Activated T-helper 1 cell treated with anti-CD3 and anti-CD28 coated beads, Interleukin-12 subunit alpha, Interleukin-12 subunit beta, Interleukin-2, Interleukin-4 antibody, amounts not matched to agents 30 ng/mL and 10 ng/mL and 1 ng/mL, durations not matched to agents 14 hours and 24 hours and 36 hours (primary cell): ENCODE results near the gene CREB5. TPM values are rescaled to one million over a fixed set of nuclear protein-coding genes. Genes with fewer than 3 reads are reported as not detected.

Source experiments
- DNase-seq: peaks from one replicate; pipeline ENCODE4 v3.0.0; 2021; ENCODE audit warnings: low spot score
- H3K27ac Mint-ChIP-seq: one replicate; pipeline ENCODE4 v1.8.0; 2021; ENCODE audit warnings: mild to moderate bottlenecking, mixed read lengths
- H3K27me3 Mint-ChIP-seq: one replicate; pipeline ENCODE4 v1.8.0; 2022; ENCODE audit warnings: mild to moderate bottlenecking, moderate library complexity, mixed read lengths; ENCODE audit not compliant: insufficient read depth
- H3K36me3 Mint-ChIP-seq: one replicate; pipeline ENCODE4 v1.8.0; 2021; ENCODE audit warnings: low read depth, mixed read lengths
- H3K4me1 Mint-ChIP-seq: one replicate; pipeline ENCODE4 v1.8.0; 2021; ENCODE audit warnings: low read depth, mixed read lengths
- H3K4me3 Mint-ChIP-seq: one replicate; pipeline ENCODE4 v1.8.0; 2021; ENCODE audit warnings: mild to moderate bottlenecking, moderate library complexity, mixed read lengths
- H3K9me3 Mint-ChIP-seq: one replicate; pipeline ENCODE4 v1.8.0; 2021; ENCODE audit warnings: mixed read lengths
- intact Hi-C: fragments of 100-400 bp; cut with micrococcal nuclease; formaldehyde crosslinking; loops from one replicate; pipeline ENCODE4 v1.15.1; 2024
- total RNA-seq: library from RNA; stranded (reverse); gene quantifications from 2 replicates; pipeline ENCODE4 v1.2.3, GENCODE V29; 2022

CREB5 gene
- total RNA-seq, 1 donor from 2014 or later: not detected

GRCh38 chr7:28520074-28521015, 108.0 kb downstream of the CREB5 start:
- no peaks in the 10 kb centered on the region for H3K4me1 Mint-ChIP-seq
- no peak overlapping the region for H3K4me3 Mint-ChIP-seq
- H3K36me3 Mint-ChIP-seq: no peaks in the 10 kb centered on the region
- peaks cover 2% of the 10 kb centered on the region for H3K27me3 Mint-ChIP-seq
- intact Hi-C loops: no loop called here
- no peak overlapping the region for H3K27ac Mint-ChIP-seq
- no peak for DNase-seq
- H3K9me3 Mint-ChIP-seq: no peaks in the 10 kb centered on the region

- H3K4me1 Mint-ChIP-seq: no peaks in the 10 kb centered on the region
- intact Hi-C loops: no loop called here
- H3K27me3 Mint-ChIP-seq: no peaks in the 10 kb centered on the region
- no peak for DNase-seq
- no peak overlapping the region for H3K4me3 Mint-ChIP-seq
- no peaks in the 10 kb centered on the region for H3K9me3 Mint-ChIP-seq
- no peaks in the 10 kb centered on the region for H3K36me3 Mint-ChIP-seq
- H3K27ac Mint-ChIP-seq: no peak overlapping the region
These were observed 112.7 kb downstream of the CREB5 start for GRCh38 chr7:28524978-28525377.

GRCh38 chr7:28528899-28529298, 116.6 kb downstream of the CREB5 start:
- intact Hi-C loops: no loop called here
- no peaks in the 10 kb centered on the region for H3K27me3 Mint-ChIP-seq
- H3K9me3 Mint-ChIP-seq: no peaks in the 10 kb centered on the region
- DNase-seq: no peak
- H3K36me3 Mint-ChIP-seq: no peaks in the 10 kb centered on the region
- no peak overlapping the region for H3K4me3 Mint-ChIP-seq
- no peak overlapping the region for H3K27ac Mint-ChIP-seq
- H3K4me1 Mint-ChIP-seq: no peaks in the 10 kb centered on the region

- H3K9me3 Mint-ChIP-seq: no peaks in the 10 kb centered on the region
- H3K27ac Mint-ChIP-seq: no peak overlapping the region
- DNase-seq: no peak
- no peaks in the 10 kb centered on the region for H3K27me3 Mint-ChIP-seq
- no peaks in the 10 kb centered on the region for H3K36me3 Mint-ChIP-seq
- H3K4me3 Mint-ChIP-seq: no peak overlapping the region
- no peaks in the 10 kb centered on the region for H3K4me1 Mint-ChIP-seq
- intact Hi-C loops: no loop called here
These were observed 117.4 kb downstream of the CREB5 start for GRCh38 chr7:28529755-28530154.

GRCh38 chr7:28530175-28530802, 118.0 kb downstream of the CREB5 start:
- no peak for DNase-seq
- Mint-ChIP-seq H3K36me3 (no peaks in the 10 kb centered on the region), H3K27me3 (no peaks in the 10 kb centered on the region), H3K4me3 (no peak overlapping the region), H3K27ac (no peak overlapping the region), H3K4me1 (no peaks in the 10 kb centered on the region), H3K9me3 (no peaks in the 10 kb centered on the region)
- intact Hi-C loops: no loop called here

- H3K9me3 Mint-ChIP-seq: no peaks in the 10 kb centered on the region
- no peak overlapping the region for H3K4me3 Mint-ChIP-seq
- intact Hi-C loops: no loop called here
- no peaks in the 10 kb centered on the region for H3K27me3 Mint-ChIP-seq
- no peaks in the 10 kb centered on the region for H3K36me3 Mint-ChIP-seq
- no peak overlapping the region for H3K27ac Mint-ChIP-seq
- H3K4me1 Mint-ChIP-seq: no peaks in the 10 kb centered on the region
- no peak for DNase-seq
These were observed 118.5 kb downstream of the CREB5 start for GRCh38 chr7:28530803-28531175.

- Mint-ChIP-seq H3K4me1 (no peaks in the 10 kb centered on the region), H3K27me3 (no peaks in the 10 kb centered on the region), H3K9me3 (no peaks in the 10 kb centered on the region), H3K36me3 (no peaks in the 10 kb centered on the region), H3K4me3 (no peak overlapping the region), H3K27ac (no peak overlapping the region)
- no peak for DNase-seq
- intact Hi-C loops: no loop called here
These were observed 119.0 kb downstream of the CREB5 start for GRCh38 chr7:28531291-28531690.

- no peak for DNase-seq
- H3K27me3 Mint-ChIP-seq: no peaks in the 10 kb centered on the region
- H3K9me3 Mint-ChIP-seq: no peaks in the 10 kb centered on the region
- H3K4me1 Mint-ChIP-seq: no peaks in the 10 kb centered on the region
- H3K36me3 Mint-ChIP-seq: no peaks in the 10 kb centered on the region
- intact Hi-C loops: no loop called here
- H3K27ac Mint-ChIP-seq: no peak overlapping the region
- H3K4me3 Mint-ChIP-seq: no peak overlapping the region
These were observed 119.9 kb downstream of the CREB5 start for GRCh38 chr7:28532181-28532580.

GRCh38 chr7:28533267-28533666, 120.9 kb downstream of the CREB5 start:
- Mint-ChIP-seq H3K27me3 (no peaks in the 10 kb centered on the region), H3K27ac (no peak overlapping the region), H3K4me1 (no peaks in the 10 kb centered on the region), H3K4me3 (no peak overlapping the region), H3K9me3 (no peaks in the 10 kb centered on the region), H3K36me3 (no peaks in the 10 kb centered on the region)
- intact Hi-C loops: no loop called here
- no peak for DNase-seq

GRCh38 chr7:28533731-28534531, 121.6 kb downstream of the CREB5 start:
- no peak overlapping the region for H3K27ac Mint-ChIP-seq
- no peaks in the 10 kb centered on the region for H3K36me3 Mint-ChIP-seq
- intact Hi-C loops: no loop called here
- H3K4me3 Mint-ChIP-seq: no peak overlapping the region
- no peaks in the 10 kb centered on the region for H3K27me3 Mint-ChIP-seq
- no peaks in the 10 kb centered on the region for H3K4me1 Mint-ChIP-seq
- no peak for DNase-seq
- H3K9me3 Mint-ChIP-seq: no peaks in the 10 kb centered on the region

GRCh38 chr7:28536259-28536658, 123.9 kb downstream of the CREB5 start:
- intact Hi-C loops: no loop called here
- DNase-seq: no peak
- no peaks in the 10 kb centered on the region for H3K4me1 Mint-ChIP-seq
- H3K4me3 Mint-ChIP-seq: no peak overlapping the region
- H3K36me3 Mint-ChIP-seq: no peaks in the 10 kb centered on the region
- no peaks in the 10 kb centered on the region for H3K27me3 Mint-ChIP-seq
- H3K27ac Mint-ChIP-seq: no peak overlapping the region
- no peaks in the 10 kb centered on the region for H3K9me3 Mint-ChIP-seq

GRCh38 chr7:28539289-28539981, 127.1 kb downstream of the CREB5 start:
- Mint-ChIP-seq H3K27me3 (no peaks in the 10 kb centered on the region), H3K4me3 (no peak overlapping the region)

More at GRCh38 chr7:28539289-28539981, 127.1 kb downstream of the CREB5 start:
- no peak overlapping the region for H3K27ac Mint-ChIP-seq
- H3K36me3 Mint-ChIP-seq: no peaks in the 10 kb centered on the region
- DNase-seq: no peak
- no peaks in the 10 kb centered on the region for H3K9me3 Mint-ChIP-seq
- intact Hi-C loops: no loop called here
- no peaks in the 10 kb centered on the region for H3K4me1 Mint-ChIP-seq
